GM23338 (cell line): ENCODE results near the gene SLC24A4. TPM values are rescaled to one million over a fixed set of nuclear protein-coding genes. Genes with fewer than 3 reads are reported as not detected.

Source experiments
- ATAC-seq: fragments of 200-7000 bp; cut with Tn5 transposase; 3 replicates; pipeline ENCODE4 v1.9.1; 2020
- DNase-seq: peaks from one replicate; pipeline ENCODE4 v3.0.0-alpha.2; 2015; ENCODE audit warnings: low spot score
- H2AFZ ChIP-seq: fragments of 200-600 bp; sonication (generic); 2 replicates; pipeline ENCODE4 v1.8.0; 2016; ENCODE audit warnings: antibody characterized with exemption, mild to moderate bottlenecking, moderate library complexity
- H3F3A ChIP-seq: fragments of 200-600 bp; sonication (generic); replicated peaks from 2 replicates; pipeline ENCODE4 v1.8.0; 2017; ENCODE audit warnings: antibody characterized with exemption, mixed run types, low read depth
- H3K27ac ChIP-seq: fragments of 200-600 bp; sonication (generic); 2 replicates; pipeline ENCODE4 v1.6.1; 2016; ENCODE audit warnings: low read depth
- H3K27me3 ChIP-seq: fragments of 200-600 bp; sonication (generic); 2 replicates; pipeline ENCODE4 v1.8.0; 2016; ENCODE audit warnings: mild to moderate bottlenecking, mixed run types, moderate library complexity; ENCODE audit not compliant: insufficient read depth
- H3K36me3 ChIP-seq: fragments of 200-600 bp; sonication (generic); 2 replicates; pipeline ENCODE4 v1.8.0; 2016; ENCODE audit warnings: mild to moderate bottlenecking; ENCODE audit not compliant: insufficient read depth
- H3K4me1 ChIP-seq: fragments of 200-600 bp; sonication (generic); 2 replicates; pipeline ENCODE4 v1.8.0; 2016; ENCODE audit warnings: mild to moderate bottlenecking, moderate library complexity; ENCODE audit not compliant: insufficient read depth
- H3K4me2 ChIP-seq: fragments of 200-600 bp; sonication (generic); 2 replicates; pipeline ENCODE4 v1.7.1; 2017; ENCODE audit warnings: mixed run types
- H3K4me3 ChIP-seq: fragments of 200-600 bp; sonication (generic); 2 replicates; pipeline ENCODE4 v1.6.1; 2016; ENCODE audit warnings: mixed run types
- H3K79me2 ChIP-seq: fragments of 200-600 bp; sonication (generic); replicated peaks from 2 replicates; pipeline ENCODE4 v1.8.0; 2017; ENCODE audit warnings: mild to moderate bottlenecking; ENCODE audit not compliant: insufficient read depth
- H3K9me2 ChIP-seq: fragments of 200-600 bp; sonication (generic); 2 replicates; pipeline ENCODE4 v1.8.0; 2017; ENCODE audit not compliant: insufficient read depth
- H4K20me1 ChIP-seq: fragments of 200-600 bp; sonication (generic); replicated peaks from 2 replicates; pipeline ENCODE4 v1.8.0; 2017; ENCODE audit warnings: mild to moderate bottlenecking; ENCODE audit not compliant: insufficient read depth
- H3K27ac Mint-ChIP-seq: 2 replicates; pipeline ENCODE4 v1.8.0; 2020; ENCODE audit warnings: inconsistent platforms, mild to moderate bottlenecking, moderate library complexity, mixed read lengths
- H3K27me3 Mint-ChIP-seq: 3 replicates; pipeline ENCODE4 v1.8.0; 2022; ENCODE audit warnings: low read depth, mild to moderate bottlenecking, moderate library complexity, mixed read lengths, inconsistent platforms; ENCODE audit not compliant: insufficient read depth, poor library complexity
- H3K36me3 Mint-ChIP-seq: 3 replicates; pipeline ENCODE4 v1.8.0; 2021; ENCODE audit warnings: low read depth, mild to moderate bottlenecking, inconsistent platforms, moderate library complexity, mixed read lengths
- H3K4me1 Mint-ChIP-seq: 3 replicates; pipeline ENCODE4 v1.8.0; 2020; ENCODE audit warnings: mild to moderate bottlenecking, inconsistent platforms, mixed read lengths
- H3K4me3 Mint-ChIP-seq: 3 replicates; pipeline ENCODE4 v1.8.0; 2021; ENCODE audit warnings: moderate library complexity, mild to moderate bottlenecking, inconsistent platforms, mixed read lengths
- H3K9me3 Mint-ChIP-seq: 3 replicates; pipeline ENCODE4 v1.8.0; 2020; ENCODE audit warnings: moderate library complexity, mild to moderate bottlenecking, inconsistent platforms, mixed read lengths
- CREB1 ChIP-seq: fragments of 250-450 bp; sonication (Bioruptor Pico); IDR thresholded peaks from 2 replicates; pipeline ENCODE4 v1.5.0; 2020; ENCODE audit warnings: low read depth, mild to moderate bottlenecking, moderate library complexity
- CTCF ChIP-seq, 2 experiments: fragments of 200-600 bp in 1 of 2; sonication (generic) in 1 of 2; conservative IDR thresholded peaks; 2 replicates each; pipeline versions ENCODE4 v1.5.1 to v1.6.1; 2016 to 2017; ENCODE audit warnings: antibody characterized with exemption in 2 of 2, low read depth in 2 of 2, mild to moderate bottlenecking in 2 of 2, moderate library complexity in 1 of 2
- ETS1 ChIP-seq: IDR thresholded peaks from 2 replicates; pipeline ENCODE4 v1.6.1; 2016; ENCODE audit warnings: antibody characterized with exemption
- EZH2 ChIP-seq: fragments of 200-600 bp; sonication (generic); IDR thresholded peaks from one replicate; pipeline ENCODE4 v1.8.0; 2017; ENCODE audit warnings: antibody characterized with exemption, mild to moderate bottlenecking, low read depth; ENCODE audit not compliant: unreplicated experiment
- EZH2phosphoT487 ChIP-seq: fragments of 200-600 bp; sonication (generic); IDR thresholded peaks from one replicate; pipeline ENCODE4 v1.8.1; 2018; ENCODE audit warnings: antibody characterized with exemption; ENCODE audit not compliant: unreplicated experiment
- JUNB ChIP-seq: IDR thresholded peaks from one replicate; pipeline ENCODE4 v1.6.1; 2016; ENCODE audit warnings: antibody characterized with exemption; ENCODE audit not compliant: unreplicated experiment
- POLR2AphosphoS5 ChIP-seq: IDR thresholded peaks from 2 replicates; pipeline ENCODE4 v1.6.1; 2016; ENCODE audit warnings: antibody characterized with exemption, low read depth
- REST ChIP-seq: IDR thresholded peaks from one replicate; pipeline ENCODE4 v1.6.1; 2018; ENCODE audit warnings: antibody characterized with exemption; ENCODE audit not compliant: unreplicated experiment
- ZNF114 ChIP-seq: fragments of 250-450 bp; sonication (Bioruptor Pico); IDR thresholded peaks from 2 replicates; pipeline ENCODE4 v1.5.0; 2020; ENCODE audit warnings: mild to moderate bottlenecking, moderate library complexity
- ZNF331 ChIP-seq: fragments of 250-450 bp; sonication (Bioruptor Pico); IDR thresholded peaks from 2 replicates; pipeline ENCODE4 v1.5.0; 2020; ENCODE audit warnings: low read depth, mild to moderate bottlenecking, moderate library complexity
- polyA plus RNA-seq: library from polyadenylated mRNA; unstranded; fragments of >200 nt; fragmentation: Nextera tagmentation; extraction: Ambion mirVana; gene quantifications from 2 replicates; pipeline ENCODE4 v1.2.1, GENCODE V29; 2016
- total RNA-seq: library from RNA; depleted of rRNA; stranded (reverse); fragments of >200 nt; shearing (Covaris generic); gene quantifications from 2 replicates; pipeline ENCODE4 v1.2.3, GENCODE V29; 2014

Gene SLC24A4
- total and polyA plus RNA-seq, 2 experiments from 2014 or later = 0.06 to 0.38 TPM

- Histone ChIP-seq H3K4me2 (no peak overlapping the region), H3F3A (no peaks in the 10 kb centered on the region), H2AFZ (no peak overlapping the region), H3K9me2 (no peaks in the 10 kb centered on the region), H3K27me3 (no peaks in the 10 kb centered on the region), H3K36me3 (no peaks in the 10 kb centered on the region), H3K4me3 (no peak overlapping the region), H3K79me2 (no peaks in the 10 kb centered on the region), H3K4me1 (no peaks in the 10 kb centered on the region), H4K20me1 (no peaks in the 10 kb centered on the region), H3K27ac (no peak overlapping the region)
- no peak overlapping the region for H3K4me3 Mint-ChIP-seq
- H3K9me3 Mint-ChIP-seq = no peaks in the 10 kb centered on the region; the same call in 2 of the 3 replicates
- H3K4me1 Mint-ChIP-seq = peaks cover 8% of the 10 kb centered on the region
- ATAC-seq = no peak
- H3K36me3 Mint-ChIP-seq = no peaks in the 10 kb centered on the region; the same call in 2 of the 3 replicates
- H3K27me3 Mint-ChIP-seq = peaks cover 12% of the 10 kb centered on the region
- H3K27ac Mint-ChIP-seq = no peak overlapping the region
- no peak for DNase-seq
- no peak for TF ChIP-seq CTCF (conservative IDR thresholded peaks at IDR 0.05; ENCODE audit: low read depth in 2 of 2)
- TF ChIP-seq REST = no peak
- TF ChIP-seq EZH2 = no peak
- no peak for TF ChIP-seq CREB1 (CRISPR knock-in tag)
- TF ChIP-seq ETS1 = no peak
These were observed 163.9 kb downstream of the SLC24A4 start for GRCh38 chr14:92486881-92487280.

DNA sequence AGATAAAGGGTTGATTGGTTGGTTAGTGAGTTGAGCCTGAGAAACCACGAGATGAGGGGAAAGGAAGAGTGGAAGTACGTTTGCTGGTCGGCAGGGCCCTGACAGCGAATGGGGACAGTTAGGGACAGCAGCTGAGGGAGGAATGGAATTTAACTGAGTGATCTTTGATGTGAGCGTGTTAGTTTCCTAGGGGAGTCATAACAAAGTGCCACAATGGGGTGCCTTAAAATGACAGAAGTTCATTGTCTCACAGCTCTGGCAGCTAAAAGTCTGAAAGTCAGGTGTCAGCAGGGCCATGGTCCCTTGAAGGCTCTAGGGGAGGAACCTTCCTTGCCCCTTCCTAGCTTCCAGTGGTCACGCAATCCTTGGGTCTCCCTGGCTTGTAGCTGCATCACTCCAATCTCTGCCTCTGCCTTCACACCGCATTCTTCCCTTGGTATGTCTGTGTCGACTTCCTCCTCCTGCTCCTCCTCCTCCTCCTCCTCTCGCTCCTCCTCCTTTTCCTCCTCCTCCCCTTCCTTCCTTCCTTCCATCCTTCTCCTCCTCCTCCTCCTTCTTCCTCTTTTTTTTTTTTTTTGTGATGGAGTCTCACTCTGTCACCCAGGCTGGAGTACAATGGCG, 164.7 kb downstream of the SLC24A4 start:
- H3K4me2 ChIP-seq = no peak overlapping the region
- no peaks in the 10 kb centered on the region for H3F3A ChIP-seq
- no peak overlapping the region for H2AFZ ChIP-seq
- ATAC-seq (peak; percentile 61), DNase-seq (peak; percentile 22)
- H3K4me3 ChIP-seq = no peak overlapping the region
- H3K4me1 ChIP-seq = no peaks in the 10 kb centered on the region
- no peak overlapping the region for H3K27ac ChIP-seq
- H4K20me1 ChIP-seq = no peaks in the 10 kb centered on the region
- H3K36me3 Mint-ChIP-seq = no peaks in the 10 kb centered on the region; the same call in 2 of the 3 replicates
- no peaks in the 10 kb centered on the region for H3K9me2 ChIP-seq
- H3K79me2 ChIP-seq = no peaks in the 10 kb centered on the region
- H3K27me3 ChIP-seq = no peaks in the 10 kb centered on the region
- no peaks in the 10 kb centered on the region; the same call in 2 of the 3 replicates for H3K9me3 Mint-ChIP-seq
- no peak overlapping the region; the same call in 1 of the 2 replicates for H3K27ac Mint-ChIP-seq
- H3K4me1 Mint-ChIP-seq = peaks cover 7% of the 10 kb centered on the region
- H3K4me3 Mint-ChIP-seq = no peak overlapping the region
- peaks cover 12% of the 10 kb centered on the region for H3K27me3 Mint-ChIP-seq
- H3K36me3 ChIP-seq = no peaks in the 10 kb centered on the region
- TF ChIP-seq REST (no peak), JUNB (no peak), ZNF114 (CRISPR knock-in tag) (no peak), ZNF331 (CRISPR knock-in tag) (no peak), EZH2 (no peak), ETS1 (no peak), POLR2AphosphoS5 (no peak), EZH2phosphoT487 (no peak)
